ENCODE measurements around the gene PPT2. TPM values are rescaled to one million over a fixed set of nuclear protein-coding genes. Genes with fewer than 3 reads are reported as not detected.

PPT2 gene
- total RNA-seq, 1 experiment from 2014 or later = 38.2 TPM

DNA sequence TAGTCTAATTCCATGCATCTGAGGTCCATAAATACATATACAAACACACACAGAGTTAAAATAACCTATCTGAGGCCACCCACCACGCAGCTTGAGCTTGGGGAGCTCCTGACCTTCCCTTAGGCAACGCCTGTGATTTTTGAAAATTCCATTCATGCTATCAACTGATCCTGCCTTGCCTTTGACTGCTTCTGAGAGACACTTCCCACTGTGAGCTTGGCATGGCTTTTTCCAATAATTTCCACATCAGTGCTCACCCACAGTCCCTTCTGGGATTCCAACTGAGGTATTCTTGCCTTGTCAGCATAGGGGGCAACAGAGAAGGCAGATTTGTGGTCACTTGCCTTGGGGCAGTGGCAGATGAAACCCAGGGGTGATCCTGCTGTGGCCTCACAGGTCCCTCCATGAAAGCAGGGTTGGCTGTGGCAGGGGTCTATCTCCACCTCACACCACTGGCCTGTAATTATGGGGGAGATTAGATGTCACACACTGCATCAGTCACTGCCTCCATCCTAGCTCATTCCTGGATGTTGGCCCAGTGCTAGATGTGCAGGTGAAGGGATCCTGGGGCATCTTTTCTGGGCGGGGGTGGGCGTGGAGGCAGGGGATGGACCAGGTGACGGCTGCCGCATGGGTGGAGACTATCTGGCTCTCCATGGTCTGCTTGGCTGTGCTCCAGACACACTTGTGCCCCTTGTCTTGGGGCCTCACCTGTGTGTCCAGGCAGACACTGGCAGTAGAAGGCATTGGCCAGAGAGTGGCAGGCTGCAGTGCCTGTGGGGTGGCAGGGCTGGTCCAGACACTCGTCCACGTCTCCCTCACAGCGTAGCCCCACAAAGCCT, 49.7 kb downstream of the PPT2 start:
- H3K9me2 ChIP-seq (ENCODE audit: insufficient read depth) = no peaks in the 10 kb centered on the region
- H3K4me2 ChIP-seq = no peak overlapping the region
- H3K79me2 ChIP-seq (ENCODE audit: low read depth) = no peaks in the 10 kb centered on the region
- H2AFZ ChIP-seq = no peak overlapping the region
- no peaks in the 10 kb centered on the region for H3K4me1 ChIP-seq (replicated peaks; ENCODE audit: insufficient read depth)
- H3K27ac ChIP-seq = no peak overlapping the region
- intact Hi-C loops (cut with micrococcal nuclease; ENCODE audit: unreplicated experiment) = no loop called here
- TF ChIP-seq, protein P1, sequence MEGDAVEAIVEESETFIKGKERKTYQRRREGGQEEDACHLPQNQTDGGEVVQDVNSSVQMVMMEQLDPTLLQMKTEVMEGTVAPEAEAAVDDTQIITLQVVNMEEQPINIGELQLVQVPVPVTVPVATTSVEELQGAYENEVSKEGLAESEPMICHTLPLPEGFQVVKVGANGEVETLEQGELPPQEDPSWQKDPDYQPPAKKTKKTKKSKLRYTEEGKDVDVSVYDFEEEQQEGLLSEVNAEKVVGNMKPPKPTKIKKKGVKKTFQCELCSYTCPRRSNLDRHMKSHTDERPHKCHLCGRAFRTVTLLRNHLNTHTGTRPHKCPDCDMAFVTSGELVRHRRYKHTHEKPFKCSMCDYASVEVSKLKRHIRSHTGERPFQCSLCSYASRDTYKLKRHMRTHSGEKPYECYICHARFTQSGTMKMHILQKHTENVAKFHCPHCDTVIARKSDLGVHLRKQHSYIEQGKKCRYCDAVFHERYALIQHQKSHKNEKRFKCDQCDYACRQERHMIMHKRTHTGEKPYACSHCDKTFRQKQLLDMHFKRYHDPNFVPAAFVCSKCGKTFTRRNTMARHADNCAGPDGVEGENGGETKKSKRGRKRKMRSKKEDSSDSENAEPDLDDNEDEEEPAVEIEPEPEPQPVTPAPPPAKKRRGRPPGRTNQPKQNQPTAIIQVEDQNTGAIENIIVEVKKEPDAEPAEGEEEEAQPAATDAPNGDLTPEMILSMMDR (conservative IDR thresholded peaks at IDR 0.05) = no peak
- no peak for TF ChIP-seq EZH2 (IDR thresholded peaks at IDR 0.05; ENCODE audit: low read depth)
- no peaks in the 10 kb centered on the region for H3K36me3 ChIP-seq (ENCODE audit: low read depth)
- no peaks in the 10 kb centered on the region for H3K9me3 ChIP-seq (ENCODE audit: insufficient read depth, low read depth)
- no peak for DNase-seq
- BruUV-seq (replicated peaks) = no TSS peak
- peaks cover 57% of the 10 kb centered on the region for H3K27me3 ChIP-seq (ENCODE audit: insufficient read depth, low read depth)
- ChIA-PET POLR2A (ENCODE audit: unreplicated experiment) (no interaction called here), CTCF (no interaction called here)
- H4K20me1 ChIP-seq (ENCODE audit: insufficient read depth) = no peaks in the 10 kb centered on the region
- no peak overlapping the region for H3K4me3 ChIP-seq
- H3F3A ChIP-seq (ENCODE audit: insufficient read depth, low read depth) = no peaks in the 10 kb centered on the region

DNA sequence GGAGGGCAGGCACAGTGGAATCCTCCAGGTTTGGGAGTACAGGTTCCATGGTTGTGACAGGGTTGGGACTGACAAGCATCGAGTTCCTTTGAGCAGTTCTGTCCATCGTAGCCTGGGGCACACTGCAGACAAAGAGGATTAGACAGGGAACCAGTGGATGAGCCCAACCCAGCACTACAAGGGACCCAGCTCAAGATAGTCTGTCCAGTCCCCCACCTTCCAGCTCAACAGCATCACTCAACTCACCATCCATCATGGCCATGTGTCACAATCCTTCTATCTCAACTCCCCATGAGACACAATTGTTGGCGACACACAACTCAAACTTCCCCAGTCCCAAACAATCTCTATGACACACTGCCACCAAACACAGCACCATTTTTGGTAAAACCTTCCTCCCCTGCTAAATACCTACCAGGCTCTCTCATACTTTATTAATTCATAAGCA, 50.4 kb downstream of the PPT2 start:
- DNase-seq = no peak
- no peaks in the 10 kb centered on the region for H3K9me3 ChIP-seq (ENCODE audit: insufficient read depth, low read depth)
- no peak overlapping the region for H2AFZ ChIP-seq
- no peak for TF ChIP-seq EZH2 (IDR thresholded peaks at IDR 0.05; ENCODE audit: low read depth)
- TF ChIP-seq, protein P1 (conservative IDR thresholded peaks at IDR 0.05) = no peak
- H3K36me3 ChIP-seq (ENCODE audit: low read depth) = no peaks in the 10 kb centered on the region
- H3K4me2 ChIP-seq = no peak overlapping the region
- intact Hi-C loops (cut with micrococcal nuclease; ENCODE audit: unreplicated experiment) = no loop called here
- no peaks in the 10 kb centered on the region for H3K9me2 ChIP-seq (ENCODE audit: insufficient read depth)
- H3K79me2 ChIP-seq (ENCODE audit: low read depth) = no peaks in the 10 kb centered on the region
- ChIA-PET POLR2A (ENCODE audit: unreplicated experiment) (no interaction called here), CTCF (no interaction called here)
- no TSS peak for BruUV-seq (replicated peaks)
- H3K4me3 ChIP-seq = no peak overlapping the region
- H4K20me1 ChIP-seq (ENCODE audit: insufficient read depth) = no peaks in the 10 kb centered on the region
- no peaks in the 10 kb centered on the region for H3F3A ChIP-seq (ENCODE audit: insufficient read depth, low read depth)
- H3K27me3 ChIP-seq (ENCODE audit: insufficient read depth, low read depth) = peaks cover 62% of the 10 kb centered on the region
- H3K4me1 ChIP-seq (replicated peaks; ENCODE audit: insufficient read depth) = no peaks in the 10 kb centered on the region
- H3K27ac ChIP-seq = no peak overlapping the region

DNA sequence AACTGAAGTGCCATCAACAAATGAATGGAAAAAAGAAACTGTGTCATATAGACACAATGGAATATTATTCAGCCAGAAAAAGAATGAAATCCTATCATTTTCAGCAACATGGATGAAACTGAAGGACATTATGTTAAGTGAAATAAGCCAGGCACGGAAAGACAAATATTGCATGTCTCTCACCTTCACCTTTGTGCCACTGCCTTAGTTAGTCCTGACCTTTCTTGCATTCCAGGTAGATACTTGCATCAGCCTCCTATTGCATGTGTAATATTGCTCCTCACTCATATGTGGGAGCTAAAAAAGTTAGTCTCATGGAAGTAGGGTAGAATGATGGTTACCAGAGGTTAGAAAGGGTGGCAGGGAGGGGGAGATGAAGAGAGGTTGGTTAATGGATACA, 55.1 kb downstream of the PPT2 start:
- Histone ChIP-seq H3K79me2 (ENCODE audit: low read depth) (no peaks in the 10 kb centered on the region), H2AFZ (no peak overlapping the region), H3K4me3 (no peak overlapping the region), H3K9me2 (ENCODE audit: insufficient read depth) (no peaks in the 10 kb centered on the region), H3K36me3 (ENCODE audit: low read depth) (no peaks in the 10 kb centered on the region), H3K27me3 (ENCODE audit: insufficient read depth, low read depth) (peaks cover 41% of the 10 kb centered on the region), H4K20me1 (ENCODE audit: insufficient read depth) (no peaks in the 10 kb centered on the region), H3K9me3 (ENCODE audit: insufficient read depth, low read depth) (no peaks in the 10 kb centered on the region), H3K4me1 (replicated peaks; ENCODE audit: insufficient read depth) (no peaks in the 10 kb centered on the region), H3F3A (ENCODE audit: insufficient read depth, low read depth) (no peaks in the 10 kb centered on the region), H3K4me2 (no peak overlapping the region), H3K27ac (no peak overlapping the region)
- no peak for DNase-seq
- ChIA-PET CTCF (interaction anchor here (0.5 to 0.6 kb wide), 2 partner anchors 28 to 36 kb away, joined by 3 to 4 read pairs; no protein-coding TSS in a partner anchor), POLR2A (ENCODE audit: unreplicated experiment) (no interaction called here)
- intact Hi-C loops (cut with micrococcal nuclease; ENCODE audit: unreplicated experiment) = no loop called here
- TF ChIP-seq, protein P1 (conservative IDR thresholded peaks at IDR 0.05) = no peak
- no peak for TF ChIP-seq EZH2 (IDR thresholded peaks at IDR 0.05; ENCODE audit: low read depth)
- no TSS peak for BruUV-seq (replicated peaks)

Data from PC-9 (cell line).